BJ (cell line): ENCODE data around the gene ATP8A2. TPM values are rescaled to one million over a fixed set of nuclear protein-coding genes. Genes with fewer than 3 reads are reported as not detected.

Source experiments
- CTCF ChIA-PET: fragments of 350-600 bp; formaldehyde crosslinking; extraction: SDS; loops from one replicate; lab custom pipeline; 2021; ENCODE audit warnings: antibody characterized with exemption, inconsistent platforms; lab: Yijun Ruan, JAX
- POLR2A ChIA-PET: fragments of 300-600 bp; sonication (Branson Sonifier 250); formaldehyde crosslinking; extraction: SDS; loops from one replicate; lab custom pipeline; 2021; ENCODE audit warnings: antibody characterized with exemption; lab: Charles Lee
- DNase-seq: peaks from one replicate; pipeline ENCODE4 v3.0.0-alpha.2; 2011; ENCODE audit warnings: low read depth
- H3K27me3 ChIP-seq: 2 replicates; pipeline ENCODE4 v1.6.0; 2011; ENCODE audit warnings: low read length; ENCODE audit not compliant: control insufficient read depth, insufficient read depth
- H3K36me3 ChIP-seq: 2 replicates; pipeline ENCODE4 v1.5.1; 2011; ENCODE audit warnings: low read length; ENCODE audit not compliant: control insufficient read depth, insufficient read depth
- H3K4me3 ChIP-seq: 2 replicates; pipeline ENCODE4 v1.5.1; 2011; ENCODE audit warnings: low read depth, mild to moderate bottlenecking, control low read depth, low read length
- CTCF ChIP-seq: IDR thresholded peaks from 2 replicates; pipeline ENCODE4 v1.5.1; 2011; ENCODE audit warnings: low read depth, mild to moderate bottlenecking, control low read depth, inconsistent platforms, low read length, moderate library complexity; ENCODE audit not compliant: insufficient read depth
- polyA plus RNA-seq: library from polyadenylated mRNA; depleted of rRNA; stranded (reverse); fragments of >200 nt; gene quantifications from 2 replicates; pipeline ENCODE4 v1.2.3, GENCODE V29; 2011

ATP8A2 gene
- polyA plus RNA-seq, 1 experiment, result 0.02 TPM

GRCh38 chr13:25928941-25929505, 557.2 kb downstream of the ATP8A2 start:
- DNase-seq, result no peak
- Histone ChIP-seq H3K27me3 (no peaks in the 10 kb centered on the region), H3K4me3 (no peak overlapping the region), H3K36me3 (no peaks in the 10 kb centered on the region)
- ChIA-PET POLR2A (no interaction called here), CTCF (interaction anchor here (0.6 to 1.2 kb wide), 2 partner anchors 244 to 997 kb away, joined by 3 read pairs; no protein-coding TSS in a partner anchor)
- TF ChIP-seq CTCF, result no peak

- H3K36me3 ChIP-seq, result no peaks in the 10 kb centered on the region
- no peak overlapping the region for H3K4me3 ChIP-seq
- no peaks in the 10 kb centered on the region for H3K27me3 ChIP-seq
- no peak for DNase-seq
- POLR2A ChIA-PET, result no interaction called here
- CTCF ChIA-PET, result interaction anchor here (0.6 kb wide), 1 partner anchor 998 kb away, joined by 3 read pairs; no protein-coding TSS in a partner anchor
- TF ChIP-seq CTCF, result no peak
Measured at GRCh38 chr13:25929816-25930215, 558.0 kb downstream of the ATP8A2 start.

GRCh38 chr13:25930653-25931052, 558.9 kb downstream of the ATP8A2 start:
- Histone ChIP-seq H3K4me3 (no peak overlapping the region), H3K27me3 (no peaks in the 10 kb centered on the region), H3K36me3 (no peaks in the 10 kb centered on the region)
- POLR2A ChIA-PET, result no interaction called here
- CTCF ChIA-PET, result no interaction called here
- TF ChIP-seq CTCF, result no peak
- no peak for DNase-seq

- CTCF ChIA-PET, result no interaction called here
- POLR2A ChIA-PET, result no interaction called here
- Histone ChIP-seq H3K36me3 (no peaks in the 10 kb centered on the region), H3K27me3 (no peaks in the 10 kb centered on the region), H3K4me3 (no peak overlapping the region)
- no peak for DNase-seq
- TF ChIP-seq CTCF, result no peak
Measured at GRCh38 chr13:25932365-25932764, 560.6 kb downstream of the ATP8A2 start.

- DNase-seq, result no peak
- no peaks in the 10 kb centered on the region for H3K27me3 ChIP-seq
- POLR2A ChIA-PET, result no interaction called here
- CTCF ChIA-PET, result no interaction called here
- H3K36me3 ChIP-seq, result no peaks in the 10 kb centered on the region
- no peak for TF ChIP-seq CTCF
- H3K4me3 ChIP-seq, result no peak overlapping the region
Measured at GRCh38 chr13:25933520-25933919, 561.7 kb downstream of the ATP8A2 start.
